Activated T-helper 1 cell treated with Interleukin-2 at 50 U/mL for 16 hours (primary cell): ENCODE data around the gene SIM1.
"Not testable (repeated sequence)": the region's sequence is repeated elsewhere in the genome, so short reads cannot be mapped to it uniquely, and the experiment has no call there.

Experiments used
- DNase-seq: peaks from one replicate; pipeline ENCODE4 v3.0.0-alpha.2; 2020; ENCODE audit warnings: low read depth

The SIM1 gene

DNA sequence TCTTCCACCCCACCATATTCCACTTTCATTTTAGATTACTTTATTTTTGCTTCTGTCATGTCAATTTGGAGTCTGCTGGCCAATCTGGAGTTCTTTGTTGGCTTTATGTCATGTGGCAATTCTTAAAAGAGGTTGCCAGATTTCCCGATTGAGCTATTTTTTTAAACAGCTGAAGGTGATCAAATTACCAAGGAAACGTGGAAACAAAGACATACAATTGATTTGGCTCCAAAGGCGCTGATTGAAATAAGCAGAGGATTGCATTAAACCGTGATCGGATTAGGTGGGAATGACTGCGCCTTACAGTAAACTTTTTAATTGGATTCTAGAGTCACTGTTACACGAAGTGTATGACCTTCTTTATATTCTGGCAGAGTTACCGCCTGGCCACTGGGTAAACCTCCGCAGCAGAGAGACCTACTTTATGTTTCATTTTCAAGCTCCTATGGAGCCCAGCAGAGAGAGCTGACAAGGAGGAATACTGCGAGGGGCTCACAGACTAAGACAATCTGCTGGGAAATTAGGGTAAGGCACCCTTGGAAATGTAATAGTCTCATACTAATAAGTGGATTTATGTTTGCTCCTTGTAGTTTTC lies 37.9 kb downstream of the SIM1 start:
- DNase-seq = no peak

DNA sequence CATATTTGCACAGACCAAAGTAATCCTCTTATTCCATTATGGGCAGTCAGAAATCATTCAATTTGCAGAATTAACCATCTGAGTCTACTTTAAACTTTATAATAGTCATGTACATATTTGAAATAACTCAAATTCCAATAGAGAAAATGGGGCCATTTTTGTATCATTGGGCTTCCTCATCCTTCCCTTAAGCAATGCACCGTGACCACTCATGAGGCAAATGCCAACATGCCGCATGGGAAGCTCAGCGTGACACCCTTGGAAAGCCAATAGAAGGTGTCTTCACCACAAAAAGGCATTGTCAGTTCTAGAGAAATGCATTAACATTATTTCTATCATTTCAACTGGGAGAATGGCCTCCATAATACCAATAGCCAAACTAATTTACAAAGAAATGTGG lies 38.5 kb downstream of the SIM1 start:
- no peak for DNase-seq

DNA sequence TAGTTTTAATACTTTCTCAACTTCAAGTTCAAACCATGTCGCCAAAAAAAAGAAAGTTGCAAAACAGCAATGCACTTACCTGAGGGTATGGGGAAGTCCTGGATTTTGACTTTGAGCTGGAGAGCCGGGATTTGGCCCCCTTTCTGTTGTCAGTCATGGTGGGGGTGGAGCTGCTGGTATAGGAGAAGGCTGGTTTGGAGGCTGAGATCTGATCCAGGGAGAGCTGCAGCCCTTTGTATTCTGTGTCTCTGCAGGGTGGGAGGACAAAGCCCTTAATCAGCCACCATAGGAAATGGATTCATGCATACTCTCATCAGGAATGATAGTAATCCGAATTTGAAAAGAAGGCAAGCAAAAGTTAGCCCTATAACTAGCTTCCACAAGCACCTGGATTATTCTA lies 44.0 kb downstream of the SIM1 start:
- DNase-seq = no peak

DNA sequence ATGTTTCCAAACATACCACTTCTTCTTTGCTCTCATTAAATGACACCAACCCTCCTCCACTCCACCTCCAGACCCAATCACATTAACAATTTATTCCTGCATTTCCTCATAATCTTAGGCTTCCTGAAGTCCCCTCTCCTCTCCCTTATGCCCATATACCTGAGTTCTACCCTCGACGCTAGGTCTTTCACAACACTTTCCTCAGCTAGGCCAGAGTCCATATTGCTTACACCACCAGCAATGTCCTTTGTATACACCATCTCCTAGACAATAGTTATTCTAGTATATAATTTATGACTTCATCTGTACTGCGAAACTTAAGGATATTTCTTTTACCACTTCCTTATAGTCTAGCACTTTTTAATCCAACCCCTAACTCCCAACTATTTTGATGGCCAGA lies 47.7 kb downstream of the SIM1 start:
- no peak for DNase-seq

DNA sequence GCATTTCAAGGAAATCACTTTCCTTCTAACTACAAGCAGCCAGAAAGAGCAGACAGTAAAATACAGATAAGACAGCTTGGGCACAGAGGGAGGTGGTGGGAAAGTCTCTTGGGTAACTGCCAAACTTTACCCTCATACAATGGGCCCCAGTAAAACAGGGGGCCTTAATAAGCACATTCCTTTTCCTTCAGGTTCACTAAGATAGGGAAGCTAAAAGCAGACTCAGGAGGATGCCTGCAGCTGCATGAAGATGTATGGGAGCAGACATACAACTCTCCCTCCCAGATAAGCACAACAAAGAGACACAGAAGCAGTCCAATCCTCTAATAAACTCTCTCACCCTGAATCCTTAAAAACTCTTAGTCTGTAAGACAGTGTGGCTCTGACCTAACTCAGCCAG lies 49.0 kb downstream of the SIM1 start:
- DNase-seq = no peak

DNA sequence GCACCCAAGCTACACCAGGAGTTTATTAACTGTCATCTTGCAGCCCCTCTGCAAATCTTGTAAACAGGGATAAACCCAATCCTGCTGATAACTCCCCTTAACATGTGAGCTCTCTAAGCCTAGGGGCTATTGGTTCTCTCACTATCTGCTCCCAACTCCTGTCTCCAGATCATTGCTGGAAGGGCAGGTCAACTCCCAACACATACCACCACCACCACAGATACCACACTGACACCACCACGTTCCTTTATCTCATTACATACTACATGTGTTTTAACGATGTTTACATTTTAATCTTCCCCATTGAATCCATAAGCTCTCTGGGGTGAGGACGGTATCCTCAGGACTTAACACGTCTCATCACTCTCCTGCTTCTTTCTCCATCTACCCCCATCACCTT lies 51.8 kb downstream of the SIM1 start:
- DNase-seq = no peak

DNA sequence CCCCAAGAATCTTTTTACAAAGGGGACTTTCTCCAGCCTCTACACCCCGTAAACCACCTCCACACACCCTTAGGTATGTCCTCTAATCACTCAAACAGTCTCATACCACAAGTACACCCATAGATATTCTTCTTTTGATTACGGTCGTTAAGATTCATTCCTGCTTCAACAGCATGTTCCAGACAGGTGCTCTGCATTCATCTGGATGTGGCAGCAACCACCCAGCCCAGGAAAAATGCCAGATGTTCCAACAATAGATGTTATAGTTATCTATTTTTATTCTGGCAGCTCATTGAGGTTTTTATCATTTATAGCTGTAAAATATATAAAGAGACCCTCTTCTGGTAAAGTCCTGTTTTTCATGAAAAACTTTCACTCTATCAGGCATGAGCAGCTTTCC lies 60.7 kb downstream of the SIM1 start:
- no peak for DNase-seq

DNA sequence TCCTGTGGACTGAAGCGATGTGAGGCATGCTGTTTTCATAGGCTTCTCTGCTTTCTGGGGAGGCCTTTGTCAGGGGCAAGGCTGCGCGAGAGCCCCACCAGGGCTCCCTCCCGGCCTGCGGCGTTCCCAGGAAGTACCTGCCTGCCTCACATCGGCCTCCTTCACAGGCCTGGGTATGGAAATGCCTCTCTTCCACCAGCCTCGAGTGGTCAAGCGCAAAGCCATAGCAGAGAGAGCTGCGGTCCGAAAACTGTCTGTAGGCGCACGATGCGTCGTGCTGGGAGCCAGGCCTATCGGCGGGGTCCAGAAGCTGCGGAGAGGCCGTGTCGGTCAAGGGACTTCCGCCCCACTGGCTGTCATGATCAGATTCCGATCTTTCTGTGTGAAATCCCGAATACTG lies 71.2 kb downstream of the SIM1 start:
- no peak for DNase-seq

DNA sequence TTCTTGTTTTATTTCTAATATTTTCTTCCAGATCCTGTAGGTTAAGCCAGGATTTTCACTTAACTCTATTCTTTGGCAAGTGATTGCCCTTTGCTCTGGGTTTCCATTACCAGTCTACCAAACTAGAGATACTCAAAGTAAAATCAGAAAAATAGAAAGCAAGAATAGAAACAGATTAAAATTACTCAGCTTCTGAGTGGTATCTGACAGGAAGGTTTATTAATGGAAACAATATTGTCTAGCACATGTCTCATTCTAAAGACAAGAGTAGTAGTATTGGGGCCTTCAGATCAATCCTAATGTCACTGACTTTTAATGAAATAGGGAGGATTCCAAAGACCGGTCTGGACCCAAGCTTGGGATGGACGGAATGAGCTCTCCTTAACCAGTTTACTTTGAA lies 72.3 kb downstream of the SIM1 start:
- no peak for DNase-seq

DNA sequence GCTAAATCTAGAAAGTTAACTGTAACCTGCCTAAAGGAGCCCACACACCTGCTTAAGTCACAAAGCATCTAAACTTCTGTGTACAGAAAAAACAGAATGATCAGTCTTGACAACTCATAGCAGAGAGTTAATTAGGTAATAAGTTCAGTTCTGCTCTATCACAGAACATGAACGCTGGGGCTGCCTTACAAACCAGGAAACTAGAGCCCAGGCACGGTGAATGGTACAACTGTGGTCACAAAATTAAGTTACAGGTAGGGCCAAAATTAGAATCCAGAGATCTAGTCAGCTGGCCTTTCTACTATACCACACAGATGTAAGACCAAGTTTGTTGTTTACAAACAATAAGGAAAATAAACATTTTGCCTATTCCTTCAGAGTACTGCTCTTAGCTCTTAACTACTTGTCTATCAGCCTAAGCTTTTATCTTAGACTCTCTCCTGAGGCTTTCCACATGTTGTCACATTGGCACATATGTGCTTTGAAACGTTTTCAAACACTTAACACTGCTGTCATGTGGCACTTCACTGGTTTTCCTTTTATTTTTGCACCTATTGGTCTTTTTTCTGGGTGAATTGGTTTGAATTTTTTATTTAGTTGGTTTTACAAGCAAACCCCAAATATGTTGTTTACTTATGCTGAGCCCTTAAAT lies 75.7 kb downstream of the SIM1 start:
- no peak for DNase-seq

DNA sequence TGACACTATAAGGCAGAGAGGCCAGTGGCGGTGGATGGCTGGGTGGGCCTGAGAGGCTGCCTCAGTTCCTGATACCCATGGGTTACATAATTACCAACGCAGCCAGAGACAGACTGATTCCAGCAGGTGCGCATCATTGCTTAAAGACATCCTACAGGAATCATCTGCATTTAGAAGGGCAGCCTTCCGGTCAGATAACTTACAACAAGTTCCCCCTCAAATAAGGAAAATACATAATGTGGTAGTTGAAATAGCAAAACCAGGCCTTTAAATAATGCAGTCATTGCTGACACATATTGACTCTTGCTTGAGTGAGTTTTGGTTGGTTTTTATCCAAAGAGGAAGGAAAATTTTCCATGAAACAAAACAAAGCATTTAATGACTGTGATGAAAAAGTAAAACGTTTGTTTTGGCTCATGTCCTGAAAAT lies 81.9 kb downstream of the SIM1 start:
- DNase-seq = no peak

DNA sequence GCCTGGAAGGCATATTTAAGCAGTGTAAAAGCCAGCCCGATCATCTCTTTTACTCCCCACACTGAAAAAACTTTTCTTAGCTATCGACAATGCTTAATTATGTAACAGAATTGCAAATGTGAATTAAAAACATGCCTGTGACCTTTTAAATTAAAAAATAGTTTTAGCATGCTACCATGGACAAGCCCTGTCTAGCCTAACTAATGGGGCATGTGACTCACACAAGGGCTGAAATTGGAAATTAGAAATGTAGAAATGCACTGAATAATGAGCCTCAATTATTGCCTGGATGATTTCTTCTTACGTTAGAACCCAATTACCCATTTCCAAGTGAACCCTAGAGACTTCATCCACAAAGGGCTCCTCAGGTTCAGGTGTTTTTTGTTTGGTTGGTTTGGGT lies 82.7 kb downstream of the SIM1 start:
- no peak for DNase-seq

DNA sequence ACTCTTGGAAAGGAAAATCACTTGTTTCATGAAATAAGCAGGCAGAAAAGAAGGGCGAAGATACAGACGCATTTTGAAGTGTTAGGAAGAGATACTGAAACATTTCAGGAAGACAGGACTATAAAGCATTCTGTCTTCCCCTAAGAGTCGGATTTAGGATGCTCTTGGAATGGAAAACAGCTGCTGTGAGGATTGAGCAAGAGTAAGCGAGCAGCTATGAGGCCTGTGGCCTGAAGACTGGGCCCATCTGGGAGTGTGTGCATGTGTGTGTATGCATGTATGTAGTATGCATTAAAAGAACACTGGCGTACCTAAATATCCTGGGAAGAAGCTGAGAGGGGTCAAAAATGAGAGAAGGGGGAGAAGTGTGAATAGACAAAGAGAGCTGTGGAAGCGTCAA lies 83.6 kb downstream of the SIM1 start:
- DNase-seq = no peak

DNA sequence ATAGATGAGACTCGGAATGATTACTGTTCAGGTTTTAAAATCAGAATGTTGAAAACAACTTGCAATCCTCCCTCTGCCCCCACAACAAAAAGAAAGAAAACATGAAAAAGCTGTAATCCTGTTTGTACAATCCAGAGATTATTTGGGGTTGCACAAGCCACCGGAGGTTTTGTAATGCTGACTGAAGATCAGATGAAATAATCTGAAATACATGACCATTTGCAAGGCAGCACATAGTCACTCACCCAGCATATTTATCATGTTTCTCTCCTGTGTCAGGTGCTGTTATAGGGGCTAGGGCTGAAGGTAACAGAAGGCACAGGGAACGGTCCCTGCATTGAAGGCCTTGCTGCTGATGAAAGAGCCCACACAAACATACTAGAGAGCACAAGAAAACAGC lies 85.3 kb downstream of the SIM1 start:
- DNase-seq = no peak

DNA sequence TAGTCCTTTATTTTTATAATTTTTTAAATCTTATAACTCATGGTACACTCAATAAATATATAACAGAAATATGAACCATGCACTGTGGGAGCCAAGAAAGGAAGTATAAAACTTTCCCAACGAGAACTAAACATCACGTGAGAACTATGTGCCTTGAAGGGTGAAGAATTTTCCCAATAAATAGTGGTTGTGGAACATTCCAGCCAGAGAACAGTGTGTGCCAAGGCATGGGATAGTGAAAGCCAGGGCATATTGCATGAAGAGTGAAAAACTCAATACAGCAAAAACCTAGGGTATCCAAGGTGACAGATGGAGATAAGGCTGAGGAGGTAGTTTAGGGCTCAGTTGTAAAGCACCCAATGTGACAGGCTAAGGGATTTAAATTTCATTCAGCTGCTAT lies 86.1 kb downstream of the SIM1 start:
- DNase-seq = no peak

DNA sequence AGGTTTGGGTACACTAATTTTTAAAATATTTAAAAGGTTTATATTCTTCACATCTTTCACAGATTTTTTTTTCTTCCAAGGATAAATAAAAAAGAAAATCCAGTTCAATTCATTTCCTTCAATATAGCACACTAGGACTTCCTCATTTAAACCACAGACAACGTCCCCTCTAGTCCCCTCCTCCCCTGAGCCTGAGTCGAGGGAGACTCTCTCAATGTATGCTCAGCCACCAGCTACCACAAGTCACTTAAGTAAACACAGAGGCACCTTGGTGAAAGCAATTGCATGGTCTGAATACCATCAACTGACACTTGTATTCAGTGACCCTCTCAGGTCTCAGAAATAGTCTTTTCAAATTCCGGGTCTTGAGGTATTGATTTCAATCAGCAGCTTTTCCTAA lies 88.6 kb downstream of the SIM1 start:
- no peak for DNase-seq

DNA sequence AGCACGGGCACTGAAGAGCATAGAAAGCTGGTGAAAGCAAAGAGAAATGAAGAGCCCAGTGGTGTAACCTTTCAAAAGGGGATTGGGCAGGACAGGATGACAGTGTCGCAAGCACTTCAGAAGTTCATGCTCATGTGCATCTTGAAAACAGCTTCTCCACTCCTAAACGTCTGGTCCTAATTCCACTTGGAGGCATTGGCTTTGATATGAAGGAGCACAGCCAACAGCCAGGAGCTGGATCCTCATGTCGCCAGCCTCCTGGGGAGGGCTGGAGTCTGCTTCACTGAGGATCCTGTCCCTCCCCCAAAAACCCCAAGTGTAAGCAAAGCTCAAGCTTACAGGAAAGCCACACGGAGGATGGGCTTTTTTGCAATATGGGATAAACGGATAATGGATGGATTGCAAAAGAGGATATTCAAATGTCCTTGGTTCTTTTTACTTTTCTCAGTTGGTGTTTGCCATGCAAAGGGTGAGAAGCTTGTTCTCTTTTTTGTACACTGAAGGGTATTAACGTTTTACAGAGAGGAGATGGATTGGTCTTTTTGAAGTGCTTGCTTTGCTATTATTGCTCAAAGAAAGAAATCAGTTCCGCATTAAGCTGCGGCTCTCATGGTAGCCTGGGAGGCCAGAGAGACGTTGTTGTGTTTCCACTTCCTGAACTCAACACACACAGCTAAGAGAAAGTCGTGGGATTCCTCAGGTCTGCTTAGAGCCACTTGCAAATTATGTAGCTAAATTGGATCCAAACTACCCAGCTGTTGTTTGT lies 92.2 kb downstream of the SIM1 start:
- no peak for DNase-seq

DNA sequence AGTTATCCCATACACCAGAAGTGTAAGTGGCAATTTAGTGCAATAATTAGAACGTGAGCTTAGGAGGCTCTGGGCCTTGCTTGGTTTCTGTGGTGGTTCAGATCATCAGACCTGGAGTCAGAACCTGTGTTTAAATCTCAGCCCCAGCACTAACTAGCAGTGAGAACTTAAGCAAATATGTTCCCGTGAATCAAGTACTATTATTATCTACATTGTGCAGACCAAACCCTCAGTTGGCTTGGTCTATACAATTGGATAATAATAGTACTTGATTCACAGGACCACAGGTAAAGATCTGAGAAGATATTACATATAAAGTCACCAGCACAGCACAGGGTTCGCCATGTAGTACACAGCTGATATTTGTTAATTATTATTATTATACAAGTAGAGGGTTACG lies 93.1 kb downstream of the SIM1 start:
- DNase-seq = no peak

DNA sequence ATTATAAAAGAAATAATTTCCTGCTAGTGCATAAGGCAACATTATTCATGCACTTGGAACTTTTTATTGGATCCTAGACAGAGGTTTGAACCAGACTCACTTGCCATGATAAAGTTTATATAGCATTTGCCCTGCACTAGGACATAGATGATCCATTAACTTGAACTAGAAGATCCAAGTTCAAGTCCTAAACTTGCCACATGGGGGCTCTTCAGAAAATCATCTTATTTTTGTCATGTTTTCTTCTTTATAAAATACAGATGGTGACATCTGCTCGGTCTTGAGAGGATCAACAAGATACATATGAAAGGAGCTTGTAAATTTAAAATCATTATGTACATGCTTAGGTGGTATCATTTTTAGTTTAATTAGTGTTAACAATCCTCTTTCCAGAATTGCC lies 94.5 kb downstream of the SIM1 start:
- no peak for DNase-seq

DNA sequence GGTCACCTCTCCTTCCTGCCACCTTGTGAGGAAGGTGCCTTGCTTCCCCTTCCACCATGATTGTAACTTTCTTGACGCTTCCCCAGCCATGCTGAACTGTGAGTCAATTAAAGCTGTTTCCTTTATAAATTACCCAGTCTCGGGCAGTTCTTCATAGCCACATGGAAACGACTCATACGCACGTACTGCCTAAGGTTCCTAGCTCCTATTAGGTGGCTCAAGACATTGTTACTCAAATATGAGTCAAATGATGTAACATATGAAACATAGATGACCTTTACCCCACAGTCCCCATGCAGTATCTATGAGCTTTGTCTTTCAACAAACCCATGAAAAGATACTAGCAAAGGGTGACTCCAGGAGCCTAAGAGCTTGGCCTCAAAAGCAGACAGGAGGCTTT lies 98.3 kb downstream of the SIM1 start:
- DNase-seq = no peak

DNA sequence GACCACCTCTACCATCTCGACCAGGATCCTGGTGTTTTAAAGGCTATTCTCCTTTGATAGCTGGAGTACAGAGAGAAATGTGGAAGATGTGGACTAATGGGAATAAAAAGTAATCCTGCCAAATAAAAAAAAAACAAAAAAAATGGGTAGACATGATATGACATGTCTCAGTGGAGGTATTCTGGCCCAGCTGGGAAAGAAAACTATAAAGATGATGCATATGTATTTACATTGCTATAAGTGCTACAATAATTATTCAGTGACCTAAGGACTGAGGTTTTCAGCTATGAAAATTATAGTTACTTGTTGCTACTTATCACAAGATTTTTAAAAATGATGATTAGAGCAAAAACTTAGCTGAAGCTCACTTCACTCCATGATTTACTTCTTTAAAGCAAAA lies 101.1 kb downstream of the SIM1 start:
- DNase-seq = no peak

DNA sequence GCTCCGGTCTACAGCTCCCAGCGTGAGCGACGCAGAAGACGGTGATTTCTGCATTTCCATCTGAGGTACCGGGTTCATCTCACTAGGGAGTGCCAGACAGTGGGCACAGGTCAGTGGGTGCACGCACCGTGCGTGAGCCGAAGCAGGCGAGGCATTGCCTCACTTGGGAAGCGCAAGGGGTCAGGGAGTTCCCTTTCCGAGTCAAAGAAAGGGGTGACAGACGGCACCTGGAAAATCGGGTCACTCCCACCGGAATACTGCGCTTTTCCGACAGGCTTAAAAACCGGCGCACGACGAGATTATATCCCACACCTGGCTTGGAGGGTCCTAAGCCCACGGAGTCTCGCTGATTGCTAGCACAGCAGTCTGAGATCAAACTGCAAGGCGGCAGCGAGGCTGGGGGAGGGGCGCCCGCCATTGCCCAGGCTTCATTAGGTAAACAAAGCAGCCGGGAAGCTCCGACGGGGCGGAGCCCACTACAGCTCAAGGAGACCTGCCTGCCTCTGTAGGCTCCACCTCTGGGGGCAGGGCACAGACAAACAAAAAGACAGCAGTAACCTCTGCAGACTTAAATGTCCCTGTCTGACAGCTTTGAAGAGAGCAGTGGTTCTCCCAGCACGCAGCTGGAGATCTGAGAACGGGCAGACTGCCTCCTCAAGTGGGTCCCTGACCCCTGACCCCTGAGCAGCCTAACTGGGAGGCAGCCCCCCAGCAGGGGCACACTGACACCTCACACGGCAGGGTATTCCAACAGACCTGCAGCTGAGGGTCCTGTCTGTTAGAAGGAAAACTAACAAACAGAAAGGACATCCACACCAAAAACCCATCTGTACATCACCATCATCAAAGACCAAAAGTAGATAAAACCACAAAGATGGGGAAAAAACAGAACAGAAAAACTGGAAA lies 109.7 kb downstream of the SIM1 start:
- DNase-seq = not testable (repeated sequence)
